Measurements from ENCODE around the gene OXSM.

OXSM gene

GRCh38 chr3:25834346-25834745 lies 44.5 kb downstream of the OXSM start:
- H3K4me3 ChIP-seq (ENCODE audit: low read length): no peak overlapping the region
- H3K4me2 ChIP-seq (ENCODE audit: low read length): no peak overlapping the region
- no peaks in the 10 kb centered on the region for H3K4me1 ChIP-seq (ENCODE audit: control insufficient read depth, insufficient read depth, low read length)
- H3K36me3 ChIP-seq (ENCODE audit: insufficient read depth, low read length): no peaks in the 10 kb centered on the region
- no peaks in the 10 kb centered on the region for H3K9me3 ChIP-seq (replicated peaks; ENCODE audit: low read length)
- H3K27me3 ChIP-seq (ENCODE audit: control insufficient read depth, insufficient read depth, low read length): no peaks in the 10 kb centered on the region
- H3K9ac ChIP-seq (ENCODE audit: low read depth, low read length): no peak overlapping the region

- Histone ChIP-seq H3K4me2 (ENCODE audit: low read length) (no peak overlapping the region), H3K4me3 (ENCODE audit: low read length) (no peak overlapping the region), H3K36me3 (ENCODE audit: insufficient read depth, low read length) (no peaks in the 10 kb centered on the region), H3K27me3 (ENCODE audit: control insufficient read depth, insufficient read depth, low read length) (no peaks in the 10 kb centered on the region), H3K9me3 (replicated peaks; ENCODE audit: low read length) (no peaks in the 10 kb centered on the region), H3K4me1 (ENCODE audit: control insufficient read depth, insufficient read depth, low read length) (no peaks in the 10 kb centered on the region), H3K9ac (ENCODE audit: low read depth, low read length) (no peak overlapping the region)
Observed at GRCh38 chr3:25836579-25836978, 46.7 kb downstream of the OXSM start.

DNA sequence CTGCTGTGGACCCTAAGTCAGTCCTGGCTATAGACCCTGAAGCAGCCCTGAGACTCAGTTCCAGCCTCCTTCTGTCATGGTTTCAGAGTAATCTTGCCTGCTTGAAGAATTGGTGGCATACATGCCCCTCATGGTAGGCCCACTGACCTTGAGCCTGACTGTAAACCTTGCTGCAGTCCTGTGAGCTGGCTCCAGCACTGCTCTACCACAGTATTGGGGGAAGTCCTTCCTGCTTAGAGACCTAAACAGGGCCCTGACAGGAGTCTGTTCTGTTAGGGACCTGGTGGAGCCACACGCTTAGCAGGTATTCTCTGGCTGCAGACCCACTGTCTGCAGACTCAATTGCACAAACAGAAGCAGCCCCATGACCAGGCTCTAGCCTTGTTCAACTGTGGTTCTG lies 47.1 kb downstream of the OXSM start:
- no peak overlapping the region for H3K4me3 ChIP-seq (ENCODE audit: low read length)
- no peaks in the 10 kb centered on the region for H3K9me3 ChIP-seq (replicated peaks; ENCODE audit: low read length)
- H3K27me3 ChIP-seq (ENCODE audit: control insufficient read depth, insufficient read depth, low read length): no peaks in the 10 kb centered on the region
- H3K9ac ChIP-seq (ENCODE audit: low read depth, low read length): no peak overlapping the region
- no peaks in the 10 kb centered on the region for H3K36me3 ChIP-seq (ENCODE audit: insufficient read depth, low read length)
- no peaks in the 10 kb centered on the region for H3K4me1 ChIP-seq (ENCODE audit: control insufficient read depth, insufficient read depth, low read length)
- H3K4me2 ChIP-seq (ENCODE audit: low read length): no peak overlapping the region

- Histone ChIP-seq H3K9ac (ENCODE audit: low read depth, low read length) (no peak overlapping the region), H3K4me3 (ENCODE audit: low read length) (no peak overlapping the region), H3K4me2 (ENCODE audit: low read length) (no peak overlapping the region), H3K27me3 (ENCODE audit: control insufficient read depth, insufficient read depth, low read length) (no peaks in the 10 kb centered on the region), H3K36me3 (ENCODE audit: insufficient read depth, low read length) (no peaks in the 10 kb centered on the region), H3K9me3 (replicated peaks; ENCODE audit: low read length) (no peaks in the 10 kb centered on the region), H3K4me1 (ENCODE audit: control insufficient read depth, insufficient read depth, low read length) (no peaks in the 10 kb centered on the region)
Observed at GRCh38 chr3:25840099-25840498, 50.2 kb downstream of the OXSM start.

DNA sequence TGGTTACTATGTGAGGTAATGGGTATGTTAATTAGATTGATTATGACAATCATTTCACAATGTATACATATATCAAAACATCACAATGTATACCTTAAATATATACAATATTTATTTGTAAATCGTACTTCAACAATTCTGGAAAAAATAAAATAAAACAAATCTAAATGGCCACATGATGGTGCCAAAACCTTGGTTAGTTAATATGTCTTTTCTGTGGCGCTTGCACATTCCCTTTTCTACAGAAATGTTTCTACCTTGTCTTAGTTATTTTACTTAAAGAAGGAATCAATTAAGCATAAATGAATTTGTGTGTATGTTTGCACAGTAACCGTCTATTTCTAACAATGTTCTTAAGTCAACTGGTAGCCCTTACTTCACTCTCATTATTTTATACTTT lies 53.4 kb downstream of the OXSM start:
- H3K9me3 ChIP-seq (replicated peaks; ENCODE audit: low read length): no peaks in the 10 kb centered on the region
- no peak overlapping the region for H3K4me3 ChIP-seq (ENCODE audit: low read length)

More for the DNA sequence above, 53.4 kb downstream of the OXSM start:
- H3K9ac ChIP-seq (ENCODE audit: low read depth, low read length): no peak overlapping the region
- no peaks in the 10 kb centered on the region for H3K36me3 ChIP-seq (ENCODE audit: insufficient read depth, low read length)
- H3K27me3 ChIP-seq (ENCODE audit: control insufficient read depth, insufficient read depth, low read length): no peaks in the 10 kb centered on the region
- H3K4me2 ChIP-seq (ENCODE audit: low read length): no peak overlapping the region
- no peaks in the 10 kb centered on the region for H3K4me1 ChIP-seq (ENCODE audit: control insufficient read depth, insufficient read depth, low read length)
